H1 (cell line): Measurements from ENCODE around the gene LRRK1. TPM values are rescaled to one million over a fixed set of nuclear protein-coding genes. Genes with fewer than 3 reads are reported as not detected.

Experiments
- POLR2AphosphoS5 ChIP-seq: IDR thresholded peaks from 2 replicates; pipeline ENCODE4 v1.6.1; 2011; ENCODE audit warnings: low read depth, low read length
- polyA plus RNA-seq, 7 experiments: library from polyadenylated mRNA; depleted of rRNA in 3 of 7; stranded (reverse) in 5 of 7; unstranded in 2 of 7; fragments of >200 nt in 5 of 7; fragments of 200-250 nt in 2 of 7; gene quantifications; 1 replicate in 5 of 7; 2 replicates in 1 of 7; 4 replicates in 1 of 7; pipeline versions ENCODE4 v1.2.1 to v1.2.3, GENCODE V29; 2011 to 2013; ENCODE audit warnings: missing spikeins in 2 of 7, mixed read lengths in 2 of 7
- total RNA-seq: library from RNA; stranded (reverse); fragmentation: NEBNext Ultra II Directional; extraction: Animal tissue kit (Norgen Biotek cat#: 25700); gene quantifications from 2 replicates; pipeline ENCODE4 v1.2.1, GENCODE V29; 2021

LRRK1 gene
- total and polyA plus RNA-seq, 2 of the 8 experiments (the other 6 are each of a cell fraction or from before 2014, with no cell fraction given): 1.2 to 3.6 TPM

DNA sequence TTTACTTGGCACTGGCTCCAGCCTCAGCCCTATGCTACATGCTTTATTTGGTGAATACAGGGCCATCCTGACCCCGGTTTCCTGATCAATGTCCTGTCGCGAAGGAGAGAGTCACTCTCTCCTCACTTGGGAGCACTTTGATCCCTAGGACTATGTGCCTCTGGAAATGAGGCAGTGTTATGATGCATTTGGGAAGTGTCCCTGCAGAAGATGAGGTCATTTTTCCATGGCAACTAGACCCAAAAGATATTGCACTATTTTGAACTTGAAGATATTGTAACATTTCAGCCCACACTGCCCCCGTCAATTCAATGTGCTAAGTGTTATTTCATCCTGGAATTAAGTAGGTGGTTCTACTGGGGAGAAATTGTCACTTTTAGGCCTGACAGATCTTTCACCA is 68.0 kb downstream of the LRRK1 start (continued):
- no peak for TF ChIP-seq POLR2AphosphoS5
- TF ChIP-seq, all 59 proteins: peak for 0
